Measurements from ENCODE around the gene PTPRM. TPM values are rescaled to one million over a fixed set of nuclear protein-coding genes. Genes with fewer than 3 reads are reported as not detected.

The PTPRM gene
- total RNA-seq, 1 donor from 2014 or later: 13.9 TPM

GRCh38 chr18:7889515-7889914 lies 322.4 kb downstream of the PTPRM start:
- H3K27me3 Mint-ChIP-seq (ENCODE audit: insufficient read depth, low read depth): no peaks in the 10 kb centered on the region
- Histone ChIP-seq H4K20me1 (ENCODE audit: low read depth) (no peaks in the 10 kb centered on the region), H3K27ac (no peak overlapping the region), H3K9ac (no peak overlapping the region), H3K27me3 (no peaks in the 10 kb centered on the region), H3K9me3 (ENCODE audit: low read depth) (no peaks in the 10 kb centered on the region), H3K4me3 (no peak overlapping the region), H3K4me2 (no peak overlapping the region), H3K36me3 (no peaks in the 10 kb centered on the region), H3K79me2 (ENCODE audit: low read depth) (no peaks in the 10 kb centered on the region), H3K4me1 (no peaks in the 10 kb centered on the region), H3F3A (ENCODE audit: low read depth) (no peaks in the 10 kb centered on the region), H2AFZ (replicated peaks) (no peak overlapping the region)
- H3K9me3 Mint-ChIP-seq: peaks cover 3% of the 10 kb centered on the region
- no peak for DNase-seq (ENCODE audit: low spot score)
- peaks cover 14% of the 10 kb centered on the region for H3K4me1 Mint-ChIP-seq
- TF ChIP-seq CTCF (IDR thresholded peaks at IDR 0.05) (no peak), EZH2phosphoT487 (IDR thresholded peaks at IDR 0.05) (no peak), EZH2 (IDR thresholded peaks at IDR 0.05) (no peak)
- no peak overlapping the region for H3K4me3 Mint-ChIP-seq
- no peak overlapping the region for H3K27ac Mint-ChIP-seq
- H3K36me3 Mint-ChIP-seq: peaks cover 2% of the 10 kb centered on the region

GRCh38 chr18:7890075-7890474 lies 323.0 kb downstream of the PTPRM start:
- Mint-ChIP-seq H3K36me3 (peaks cover 2% of the 10 kb centered on the region), H3K27ac (no peak overlapping the region), H3K9me3 (peaks cover under 1% of the 10 kb centered on the region), H3K4me1 (peaks cover 11% of the 10 kb centered on the region), H3K27me3 (ENCODE audit: insufficient read depth, low read depth) (no peaks in the 10 kb centered on the region), H3K4me3 (no peak overlapping the region)
- Histone ChIP-seq H3K79me2 (ENCODE audit: low read depth) (no peaks in the 10 kb centered on the region), H3K27me3 (no peaks in the 10 kb centered on the region), H2AFZ (replicated peaks) (no peak overlapping the region), H3F3A (ENCODE audit: low read depth) (no peaks in the 10 kb centered on the region), H3K4me2 (no peak overlapping the region), H4K20me1 (ENCODE audit: low read depth) (no peaks in the 10 kb centered on the region), H3K27ac (no peak overlapping the region), H3K36me3 (no peaks in the 10 kb centered on the region), H3K4me1 (peaks cover 3% of the 10 kb centered on the region), H3K9me3 (ENCODE audit: low read depth) (no peaks in the 10 kb centered on the region), H3K9ac (no peak overlapping the region), H3K4me3 (no peak overlapping the region)
- DNase-seq (ENCODE audit: low spot score): no peak
- TF ChIP-seq EZH2 (IDR thresholded peaks at IDR 0.05): no peak
- TF ChIP-seq EZH2phosphoT487 (IDR thresholded peaks at IDR 0.05): no peak

GRCh38 chr18:7892556-7892955 lies 325.4 kb downstream of the PTPRM start:
- Mint-ChIP-seq H3K36me3 (peaks cover 2% of the 10 kb centered on the region), H3K27ac (no peak overlapping the region), H3K4me3 (no peak overlapping the region), H3K9me3 (no peaks in the 10 kb centered on the region), H3K4me1 (peaks cover 18% of the 10 kb centered on the region), H3K27me3 (ENCODE audit: insufficient read depth, low read depth) (no peaks in the 10 kb centered on the region)
- no peak for DNase-seq (ENCODE audit: low spot score)
- H3K9ac ChIP-seq: no peak overlapping the region
- no peaks in the 10 kb centered on the region for H3K79me2 ChIP-seq (ENCODE audit: low read depth)
- H3K4me2 ChIP-seq: no peak overlapping the region
- H3K4me3 ChIP-seq: no peak overlapping the region
- H3K9me3 ChIP-seq (ENCODE audit: low read depth): no peaks in the 10 kb centered on the region
- no peak overlapping the region for H2AFZ ChIP-seq (replicated peaks)
- peaks cover 24% of the 10 kb centered on the region for H3K4me1 ChIP-seq
- no peak overlapping the region for H3K27ac ChIP-seq
- no peaks in the 10 kb centered on the region for H3K27me3 ChIP-seq
- no peak for TF ChIP-seq EZH2phosphoT487 (IDR thresholded peaks at IDR 0.05)
- no peak for TF ChIP-seq CTCF (IDR thresholded peaks at IDR 0.05)
- no peaks in the 10 kb centered on the region for H3K36me3 ChIP-seq
- H3F3A ChIP-seq (ENCODE audit: low read depth): peaks cover 12% of the 10 kb centered on the region
- no peaks in the 10 kb centered on the region for H4K20me1 ChIP-seq (ENCODE audit: low read depth)

GRCh38 chr18:7894592-7894991 lies 327.5 kb downstream of the PTPRM start:
- H3K36me3 Mint-ChIP-seq: peaks cover 2% of the 10 kb centered on the region
- Histone ChIP-seq H3K27me3 (no peaks in the 10 kb centered on the region), H3K4me3 (no peak overlapping the region), H3K4me2 (no peak overlapping the region), H3F3A (ENCODE audit: low read depth) (peaks cover 22% of the 10 kb centered on the region), H3K27ac (no peak overlapping the region), H3K36me3 (no peaks in the 10 kb centered on the region), H3K9ac (no peak overlapping the region), H3K79me2 (ENCODE audit: low read depth) (no peaks in the 10 kb centered on the region), H2AFZ (replicated peaks) (no peak overlapping the region), H4K20me1 (ENCODE audit: low read depth) (no peaks in the 10 kb centered on the region), H3K4me1 (peaks cover 40% of the 10 kb centered on the region), H3K9me3 (ENCODE audit: low read depth) (no peaks in the 10 kb centered on the region)
- DNase-seq (ENCODE audit: low spot score): no peak
- no peak overlapping the region for H3K27ac Mint-ChIP-seq
- no peaks in the 10 kb centered on the region for H3K27me3 Mint-ChIP-seq (ENCODE audit: insufficient read depth, low read depth)
- H3K9me3 Mint-ChIP-seq: no peaks in the 10 kb centered on the region
- TF ChIP-seq CTCF (IDR thresholded peaks at IDR 0.05) (no peak), EZH2phosphoT487 (IDR thresholded peaks at IDR 0.05) (no peak), EZH2 (IDR thresholded peaks at IDR 0.05) (no peak)
- peaks cover 23% of the 10 kb centered on the region for H3K4me1 Mint-ChIP-seq
- H3K4me3 Mint-ChIP-seq: no peak overlapping the region

Data from neural progenitor cell (in vitro differentiated cells).